LNCaP clone FGC (cell line): ENCODE data around the gene MTCL1.

Source experiments
- DNase-seq: peaks from one replicate; pipeline ENCODE4 v3.0.0-alpha.2; 2011; ENCODE audit warnings: low read depth
- H3K4me3 ChIP-seq: 2 replicates; pipeline ENCODE4 v1.5.1; 2011; ENCODE audit warnings: mild to moderate bottlenecking, low read depth, low read length, control low read depth
- CTCF ChIP-seq: IDR thresholded peaks from 2 replicates; pipeline ENCODE4 v1.5.1; 2012; ENCODE audit warnings: mild to moderate bottlenecking; ENCODE audit not compliant: control insufficient read depth, insufficient read depth; ENCODE audit errors: extremely low read depth

The MTCL1 gene

GRCh38 chr18:8704361-8705237, 757 bp upstream of the MTCL1 start:
- peak overlapping the region; percentile 61 for H3K4me3 ChIP-seq
- no peak for TF ChIP-seq CTCF
- DNase-seq: peak; percentile 30

GRCh38 chr18:8705961-8706790, 820 bp downstream of the MTCL1 start:
- no peak for TF ChIP-seq CTCF
- no peak for DNase-seq
- peak overlapping the region; percentile 47 for H3K4me3 ChIP-seq

GRCh38 chr18:8706791-8707555, 1.6 kb downstream of the MTCL1 start:
- DNase-seq: no peak
- TF ChIP-seq CTCF: no peak
- H3K4me3 ChIP-seq: peak overlapping the region; percentile 47

GRCh38 chr18:8707556-8708300, 2.4 kb downstream of the MTCL1 start:
- no peak for DNase-seq
- TF ChIP-seq CTCF: no peak
- H3K4me3 ChIP-seq: no peak overlapping the region

- DNase-seq: no peak
- no peak overlapping the region for H3K4me3 ChIP-seq
- no peak for TF ChIP-seq CTCF
Measured at GRCh38 chr18:8708670-8709069, 3.3 kb downstream of the MTCL1 start.

GRCh38 chr18:8709248-8710059, 4.1 kb downstream of the MTCL1 start:
- H3K4me3 ChIP-seq: no peak overlapping the region
- no peak for DNase-seq
- no peak for TF ChIP-seq CTCF
